Measurements from ENCODE around the gene BRPF3.

The BRPF3 gene

DNA sequence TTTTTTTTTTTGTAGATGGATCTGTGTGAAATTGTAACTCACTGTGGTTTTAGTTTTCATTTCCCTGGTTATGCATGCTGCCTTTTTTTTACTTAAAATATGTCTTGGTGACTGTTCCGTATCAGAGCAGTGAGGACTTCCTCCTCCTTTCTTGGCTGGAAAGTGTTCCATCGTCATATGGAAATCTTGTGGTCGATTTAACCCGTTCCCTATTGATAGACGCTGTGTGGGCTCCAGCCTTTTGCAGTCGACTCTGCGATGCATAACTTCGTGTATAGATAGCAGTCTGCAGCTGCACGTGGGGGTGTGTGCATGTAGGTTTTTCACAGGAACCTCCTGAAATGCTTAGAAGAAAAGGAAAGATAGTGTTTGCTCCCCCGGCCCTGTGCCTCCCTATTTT lies 45.2 kb downstream of the BRPF3 start (continued):
- TF ChIP-seq, protein P1, sequence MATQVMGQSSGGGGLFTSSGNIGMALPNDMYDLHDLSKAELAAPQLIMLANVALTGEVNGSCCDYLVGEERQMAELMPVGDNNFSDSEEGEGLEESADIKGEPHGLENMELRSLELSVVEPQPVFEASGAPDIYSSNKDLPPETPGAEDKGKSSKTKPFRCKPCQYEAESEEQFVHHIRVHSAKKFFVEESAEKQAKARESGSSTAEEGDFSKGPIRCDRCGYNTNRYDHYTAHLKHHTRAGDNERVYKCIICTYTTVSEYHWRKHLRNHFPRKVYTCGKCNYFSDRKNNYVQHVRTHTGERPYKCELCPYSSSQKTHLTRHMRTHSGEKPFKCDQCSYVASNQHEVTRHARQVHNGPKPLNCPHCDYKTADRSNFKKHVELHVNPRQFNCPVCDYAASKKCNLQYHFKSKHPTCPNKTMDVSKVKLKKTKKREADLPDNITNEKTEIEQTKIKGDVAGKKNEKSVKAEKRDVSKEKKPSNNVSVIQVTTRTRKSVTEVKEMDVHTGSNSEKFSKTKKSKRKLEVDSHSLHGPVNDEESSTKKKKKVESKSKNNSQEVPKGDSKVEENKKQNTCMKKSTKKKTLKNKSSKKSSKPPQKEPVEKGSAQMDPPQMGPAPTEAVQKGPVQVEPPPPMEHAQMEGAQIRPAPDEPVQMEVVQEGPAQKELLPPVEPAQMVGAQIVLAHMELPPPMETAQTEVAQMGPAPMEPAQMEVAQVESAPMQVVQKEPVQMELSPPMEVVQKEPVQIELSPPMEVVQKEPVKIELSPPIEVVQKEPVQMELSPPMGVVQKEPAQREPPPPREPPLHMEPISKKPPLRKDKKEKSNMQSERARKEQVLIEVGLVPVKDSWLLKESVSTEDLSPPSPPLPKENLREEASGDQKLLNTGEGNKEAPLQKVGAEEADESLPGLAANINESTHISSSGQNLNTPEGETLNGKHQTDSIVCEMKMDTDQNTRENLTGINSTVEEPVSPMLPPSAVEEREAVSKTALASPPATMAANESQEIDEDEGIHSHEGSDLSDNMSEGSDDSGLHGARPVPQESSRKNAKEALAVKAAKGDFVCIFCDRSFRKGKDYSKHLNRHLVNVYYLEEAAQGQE (tag by site-specific recombination; IDR thresholded peaks at IDR 0.05) = no peak
- TF ChIP-seq ZNF514 (tag by site-specific recombination; IDR thresholded peaks at IDR 0.05) (no peak), ZNF394 (tag by site-specific recombination; IDR thresholded peaks at IDR 0.05; ENCODE audit: borderline replicate concordance) (no peak), SCRT2 (tag by site-specific recombination; IDR thresholded peaks at IDR 0.05) (no peak), ZNF239 (tag by site-specific recombination; IDR thresholded peaks at IDR 0.05) (no peak), ZNF16 (tag by site-specific recombination; IDR thresholded peaks at IDR 0.05; ENCODE audit: low read depth) (no peak), ZBTB8A (tag by site-specific recombination; IDR thresholded peaks at IDR 0.05) (no peak), ZNF560 (tag by site-specific recombination; IDR thresholded peaks at IDR 0.05; ENCODE audit: borderline replicate concordance) (no peak)

DNA sequence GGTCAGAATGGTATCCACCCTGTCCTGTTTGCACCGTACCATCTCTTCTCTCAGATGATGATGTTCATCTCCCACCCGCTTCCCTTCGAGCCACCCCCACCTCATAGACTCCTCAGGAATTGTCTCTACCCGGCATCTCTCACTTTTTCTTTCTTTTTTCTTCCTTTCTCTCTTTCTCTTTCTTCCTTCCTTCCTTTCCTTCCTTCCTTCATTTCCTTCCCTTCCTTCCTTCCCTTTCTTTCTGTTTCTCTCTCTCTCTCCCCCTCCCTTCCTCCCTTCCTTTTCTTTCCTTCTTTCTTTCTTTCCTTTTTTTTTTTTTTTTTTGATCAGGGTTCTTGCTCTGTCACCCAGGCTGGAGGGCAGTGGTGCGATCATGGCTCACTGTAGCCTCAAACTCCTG lies 45.6 kb downstream of the BRPF3 start:
- H3K36me3 ChIP-seq (ENCODE audit: control insufficient read depth in 2 of 2, insufficient read depth in 1 of 2, low read length in 2 of 2) = no peaks in the 10 kb centered on the region
- ChIA-PET POLR2A (interaction anchor here (0.6 kb wide), 1 partner anchor 10 kb away, joined by 5 read pairs; no protein-coding TSS in a partner anchor), CTCF (interaction anchor here (1.4 to 1.7 kb wide), 2 partner anchors 60 to 99 kb away, joined by 3 to 9 read pairs; no protein-coding TSS in a partner anchor)
- H3K4me3 ChIP-seq (ENCODE audit: low read depth, low read length) = no peak overlapping the region
- H3K9me3 ChIP-seq (ENCODE audit: control insufficient read depth, insufficient read depth, low read depth, low read length) = no peaks in the 10 kb centered on the region
- H3K4me1 ChIP-seq (ENCODE audit: control insufficient read depth, insufficient read depth, low read length) = no peaks in the 10 kb centered on the region
- H3K27ac ChIP-seq (ENCODE audit: extremely low read depth, low read depth, low read length) = no peak overlapping the region
- peak; percentile 72; the same call in 1 of the 2 replicates for TF ChIP-seq PRDM1 (tag by site-specific recombination; IDR thresholded peaks at IDR 0.05)
- TF ChIP-seq ZNF677 (tag by site-specific recombination; IDR thresholded peaks at IDR 0.05) = no peak
- peak; percentile 76 for TF ChIP-seq ZNF366 (tag by site-specific recombination; conservative IDR thresholded peaks at IDR 0.05)

DNA sequence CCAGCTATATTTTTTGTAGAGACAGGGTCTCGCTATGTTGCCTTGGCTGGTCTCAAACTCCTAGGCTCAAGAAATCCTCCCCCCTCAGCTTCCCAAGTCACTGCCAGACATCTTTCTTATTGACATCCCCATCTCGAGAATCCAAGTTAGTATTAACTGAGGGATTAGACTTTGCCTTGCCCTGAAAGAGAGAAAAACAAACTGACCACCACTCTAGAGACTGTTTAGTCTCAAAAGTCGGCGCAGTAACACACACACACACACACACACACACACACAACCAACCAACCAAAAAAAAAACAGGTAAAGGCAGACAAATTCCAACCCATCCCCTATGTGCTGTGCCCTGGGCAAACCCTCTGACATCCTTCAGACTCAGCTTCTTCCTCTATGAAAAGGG lies 46.1 kb downstream of the BRPF3 start:
- Histone ChIP-seq H3K27ac (ENCODE audit: extremely low read depth, low read depth, low read length) (no peak overlapping the region), H3K36me3 (ENCODE audit: control insufficient read depth in 2 of 2, insufficient read depth in 1 of 2, low read length in 2 of 2) (no peaks in the 10 kb centered on the region), H3K9me3 (ENCODE audit: control insufficient read depth, insufficient read depth, low read depth, low read length) (no peaks in the 10 kb centered on the region), H3K4me3 (ENCODE audit: low read depth, low read length) (no peak overlapping the region), H3K4me1 (ENCODE audit: control insufficient read depth, insufficient read depth, low read length) (no peaks in the 10 kb centered on the region)
- POLR2A ChIA-PET = no interaction called here
- CTCF ChIA-PET = interaction anchor here (0.7 to 1.4 kb wide), 2 partner anchors 99 to 117 kb away, joined by 3 read pairs; no protein-coding TSS in a partner anchor
- TF ChIP-seq, protein P2, sequence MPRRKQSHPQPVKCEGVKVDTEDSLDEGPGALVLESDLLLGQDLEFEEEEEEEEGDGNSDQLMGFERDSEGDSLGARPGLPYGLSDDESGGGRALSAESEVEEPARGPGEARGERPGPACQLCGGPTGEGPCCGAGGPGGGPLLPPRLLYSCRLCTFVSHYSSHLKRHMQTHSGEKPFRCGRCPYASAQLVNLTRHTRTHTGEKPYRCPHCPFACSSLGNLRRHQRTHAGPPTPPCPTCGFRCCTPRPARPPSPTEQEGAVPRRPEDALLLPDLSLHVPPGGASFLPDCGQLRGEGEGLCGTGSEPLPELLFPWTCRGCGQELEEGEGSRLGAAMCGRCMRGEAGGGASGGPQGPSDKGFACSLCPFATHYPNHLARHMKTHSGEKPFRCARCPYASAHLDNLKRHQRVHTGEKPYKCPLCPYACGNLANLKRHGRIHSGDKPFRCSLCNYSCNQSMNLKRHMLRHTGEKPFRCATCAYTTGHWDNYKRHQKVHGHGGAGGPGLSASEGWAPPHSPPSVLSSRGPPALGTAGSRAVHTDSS (tag by site-specific recombination; IDR thresholded peaks at IDR 0.05) = no peak
- TF ChIP-seq, protein P3, sequence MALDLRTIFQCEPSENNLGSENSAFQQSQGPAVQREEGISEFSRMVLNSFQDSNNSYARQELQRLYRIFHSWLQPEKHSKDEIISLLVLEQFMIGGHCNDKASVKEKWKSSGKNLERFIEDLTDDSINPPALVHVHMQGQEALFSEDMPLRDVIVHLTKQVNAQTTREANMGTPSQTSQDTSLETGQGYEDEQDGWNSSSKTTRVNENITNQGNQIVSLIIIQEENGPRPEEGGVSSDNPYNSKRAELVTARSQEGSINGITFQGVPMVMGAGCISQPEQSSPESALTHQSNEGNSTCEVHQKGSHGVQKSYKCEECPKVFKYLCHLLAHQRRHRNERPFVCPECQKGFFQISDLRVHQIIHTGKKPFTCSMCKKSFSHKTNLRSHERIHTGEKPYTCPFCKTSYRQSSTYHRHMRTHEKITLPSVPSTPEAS (tag by site-specific recombination; IDR thresholded peaks at IDR 0.05) = no peak
- TF ChIP-seq ZNF274 (IDR thresholded peaks at IDR 0.05; ENCODE audit: low read length) = no peak
- TF ChIP-seq ZNF274 (tag by site-specific recombination; IDR thresholded peaks at IDR 0.05; ENCODE audit: borderline replicate concordance) = no peak
- no peak for TF ChIP-seq ZFP69B (tag by site-specific recombination; IDR thresholded peaks at IDR 0.05)
- TF ChIP-seq OSR2 (tag by site-specific recombination; IDR thresholded peaks at IDR 0.05) = no peak
- no peak for TF ChIP-seq GLIS1 (tag by site-specific recombination; IDR thresholded peaks at IDR 0.05)
- no peak for TF ChIP-seq ZSCAN30 (tag by site-specific recombination; IDR thresholded peaks at IDR 0.05)
- no peak for TF ChIP-seq KLF7 (tag by site-specific recombination; IDR thresholded peaks at IDR 0.05; ENCODE audit: borderline replicate concordance)
- TF ChIP-seq ZNF600 (tag by site-specific recombination; IDR thresholded peaks at IDR 0.05) = no peak

All from HEK293 (cell line).